Esophagus squamous epithelium (tissue), 5 donors: ENCODE data around the gene DAP. TPM values are rescaled to one million over a fixed set of nuclear protein-coding genes. Genes with fewer than 3 reads are reported as not detected.

Experiments used
- DNase-seq: peaks from one replicate; lab custom pipeline; 2025; lab: John Stamatoyannopoulos, UW
- H3K27ac ChIP-seq, 4 donors: fragments of 200-600 bp; sonication (generic); one replicate each; pipeline ENCODE4 v1.5.1; 2016 to 2019; ENCODE audit warnings: mild to moderate bottlenecking in 1 of 4
- H3K27me3 ChIP-seq, 4 donors: fragments of 200-600 bp; sonication (generic); 1 replicate in 3 of 4; 2 replicates in 1 of 4; pipeline versions ENCODE4 v1.5.1 to v1.6.0; 2017 to 2021; ENCODE audit warnings: antibody characterized with exemption in 1 of 4
- H3K36me3 ChIP-seq, 3 donors: fragments of 200-600 bp; sonication (generic); one replicate each; pipeline ENCODE4 v1.5.1; 2016 to 2019
- H3K4me1 ChIP-seq, 3 donors: fragments of 200-600 bp; sonication (generic); one replicate each; pipeline ENCODE4 v1.5.1; 2017 to 2019
- H3K4me3 ChIP-seq, 4 donors: fragments of 200-600 bp; sonication (generic); 1 replicate in 3 of 4; 2 replicates in 1 of 4; pipeline ENCODE4 v1.5.1; 2016 to 2019; ENCODE audit warnings: mild to moderate bottlenecking in 2 of 4, moderate library complexity in 1 of 4
- H3K9me3 ChIP-seq, 3 donors: fragments of 200-600 bp; sonication (generic); one replicate each; pipeline ENCODE4 v1.5.1; 2016 to 2019
- CTCF ChIP-seq, 6 experiments: fragments of 450-650 bp in 4 of 6; fragments of 200-600 bp in 2 of 6; sonication (generic) in 2 of 6; IDR thresholded peaks; one replicate each; pipeline ENCODE4 v1.5.1; 2016 to 2019; ENCODE audit warnings: antibody characterized with exemption in 6 of 6, mild to moderate bottlenecking in 4 of 6, moderate library complexity in 4 of 6
- POLR2A ChIP-seq, 4 donors: fragments of 450-650 bp; IDR thresholded peaks; one replicate each; pipeline ENCODE4 v1.6.1; 2017; ENCODE audit warnings: antibody characterized with exemption in 4 of 4, mild to moderate bottlenecking in 4 of 4, moderate library complexity in 3 of 4
- WGBS, 2 donors: methylation state at CpG; one replicate each; pipeline ENCODE4 v1.1.5; 2018; 5-methylcytosine and 5-hydroxymethylcytosine counted together
- intact Hi-C: fragments of 100-400 bp; cut with DNase I; formaldehyde crosslinking; loops from one replicate; pipeline ENCODE4 v1.15.0; 2022
- total RNA-seq, 4 donors: library from RNA; depleted of rRNA; stranded (reverse); fragments of >200 nt; gene quantifications; one replicate each; pipeline ENCODE4 v1.1.0, GENCODE V29; 2016
- donor health status: DM: yes; HTN: yes; CAD: no.

Gene DAP
- total RNA-seq, 4 donors from 2014 or later, result 15.7 to 35.5 (median 29.5) TPM

- Histone ChIP-seq H3K9me3 (peaks cover 0 to 8% (median 0%) of the 10 kb centered on the region in 3 donors), H3K4me1 (no peaks in the 10 kb centered on the region), H3K27ac (no peak overlapping the region), H3K27me3 (peaks cover 0 to 5% (median 0%) of the 10 kb centered on the region in 4 donors), H3K36me3 (no peaks in the 10 kb centered on the region), H3K4me3 (no peak overlapping the region)
- no peak for TF ChIP-seq POLR2A (IDR thresholded peaks at IDR 0.05)
- DNase-seq, result no peak
- 67 to 76% methylated on average over 3 to 4 of the region's 4 CpGs for WGBS, 2 donors
- intact Hi-C loops, result no loop called here
Measured at GRCh38 chr5:10775646-10776045, 14.6 kb upstream of the DAP start.

- intact Hi-C loops, result no loop called here
- H3K27ac ChIP-seq, result no peak overlapping the region
- no peak overlapping the region for H3K4me3 ChIP-seq
- no peaks in the 10 kb centered on the region for H3K9me3 ChIP-seq
- TF ChIP-seq POLR2A (IDR thresholded peaks at IDR 0.05) (no peak), CTCF (IDR thresholded peaks at IDR 0.05) (no peak)
- H3K36me3 ChIP-seq, result no peaks in the 10 kb centered on the region
- H3K27me3 ChIP-seq, result no peaks in the 10 kb centered on the region
- 85 to 86% methylated on average over 7 of the region's 7 CpGs for WGBS, 2 donors
- H3K4me1 ChIP-seq, result no peaks in the 10 kb centered on the region
- no peak for DNase-seq
Measured at GRCh38 chr5:10772901-10773585, 12.0 kb upstream of the DAP start.

- 52 to 66% methylated on average over 3 of the region's 3 CpGs for WGBS, 2 donors
Measured at GRCh38 chr5:10768328-10768899, 7.4 kb upstream of the DAP start.

GRCh38 chr5:10762776-10763500 lies 1.9 kb upstream of the DAP start:
- Histone ChIP-seq H3K27ac (peak overlapping the region in 3 of 4 donors; percentile 94 to 99 (median 98)), H3K36me3 (no peaks in the 10 kb centered on the region), H3K27me3 (no peaks in the 10 kb centered on the region), H3K9me3 (no peaks in the 10 kb centered on the region), H3K4me1 (peaks cover 15 to 46% (median 16%) of the 10 kb centered on the region in 3 donors), H3K4me3 (no peak overlapping the region)
- TF ChIP-seq CTCF (IDR thresholded peaks at IDR 0.05), result no peak
- TF ChIP-seq POLR2A (IDR thresholded peaks at IDR 0.05), result no peak
- intact Hi-C loops, result no loop called here
- 78 to 87% methylated on average over 10 of the region's 10 CpGs for WGBS, 2 donors
- DNase-seq, result no peak

More at GRCh38 chr5:10768328-10768899, 7.4 kb upstream of the DAP start:
- intact Hi-C loops, result no loop called here
- H3K9me3 ChIP-seq, result no peaks in the 10 kb centered on the region
- H3K27me3 ChIP-seq, result no peaks in the 10 kb centered on the region
- no peak for DNase-seq
- H3K4me3 ChIP-seq, result no peak overlapping the region
- H3K4me1 ChIP-seq, result peaks cover 0 to under 1% (median 0%) of the 10 kb centered on the region in 3 donors
- TF ChIP-seq POLR2A (IDR thresholded peaks at IDR 0.05) (no peak), CTCF (IDR thresholded peaks at IDR 0.05) (no peak)
- H3K27ac ChIP-seq, result no peak overlapping the region
- no peaks in the 10 kb centered on the region for H3K36me3 ChIP-seq

GRCh38 chr5:10761933-10762775 lies 1.1 kb upstream of the DAP start:
- Histone ChIP-seq H3K36me3 (no peaks in the 10 kb centered on the region), H3K4me3 (peak overlapping the region; percentile 73 to 94 (median 91)), H3K27me3 (no peaks in the 10 kb centered on the region), H3K9me3 (no peaks in the 10 kb centered on the region), H3K4me1 (peaks cover 15 to 54% (median 18%) of the 10 kb centered on the region in 3 donors), H3K27ac (peak overlapping the region; percentile 94 to 99 (median 97))
- TF ChIP-seq CTCF (IDR thresholded peaks at IDR 0.05) (no peak), POLR2A (IDR thresholded peaks at IDR 0.05) (no peak)
- 67 to 68% methylated on average over 17 of the region's 17 CpGs for WGBS, 2 donors
- no peak for DNase-seq
- intact Hi-C loops, result no loop called here
